ENCODE data around the gene CLCN6.

The CLCN6 gene

DNA sequence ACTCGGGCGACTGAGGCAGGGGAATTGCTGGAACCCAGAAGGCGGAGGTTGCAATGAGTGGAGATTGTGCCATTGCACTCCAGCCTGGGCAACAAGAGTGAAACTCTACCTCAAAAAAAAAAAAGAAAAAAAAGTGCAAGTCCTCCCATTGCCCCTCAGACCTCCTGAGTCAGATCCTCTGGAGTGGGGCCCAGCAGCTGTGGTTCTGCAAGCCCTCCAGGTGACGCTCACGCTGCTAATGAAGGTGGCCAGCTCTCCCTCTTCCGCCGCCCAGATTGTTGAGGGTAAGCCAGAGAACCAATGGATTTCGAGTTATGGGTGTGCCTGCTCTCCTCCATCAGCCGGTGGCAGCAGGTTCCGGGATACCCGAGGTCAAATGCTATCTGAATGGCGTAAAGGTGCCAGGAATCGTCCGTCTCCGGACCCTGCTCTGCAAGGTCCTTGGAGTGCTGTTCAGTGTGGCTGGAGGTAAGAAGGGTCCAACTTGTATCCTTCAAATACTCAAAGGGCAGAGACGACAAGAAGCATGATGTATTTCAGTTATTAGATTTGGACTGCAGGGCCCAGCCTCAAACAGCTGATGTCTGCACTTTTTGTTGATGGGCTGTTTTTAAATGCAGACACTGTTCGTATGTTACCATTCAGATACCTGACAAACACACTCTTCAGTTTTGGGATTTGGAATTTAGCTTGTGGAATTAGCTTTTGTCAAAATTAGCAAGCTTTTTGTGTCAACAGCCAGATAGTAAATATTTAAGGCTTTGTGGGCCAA is 17.6 kb downstream of the CLCN6 start:
- CTCF ChIA-PET, result no interaction called here
- no peak for DNase-seq (ENCODE audit: extremely low spot score)
- TF ChIP-seq FOXK2 (IDR thresholded peaks at IDR 0.05), result no peak
- TF ChIP-seq HDGF (IDR thresholded peaks at IDR 0.05; ENCODE audit: borderline replicate concordance), result no peak
- TF ChIP-seq SP1 (IDR thresholded peaks at IDR 0.05), result no peak
- TF ChIP-seq ARNT (IDR thresholded peaks at IDR 0.05), result no peak
- no peak for TF ChIP-seq ZNF384 (IDR thresholded peaks at IDR 0.05)
- no peak for TF ChIP-seq L3MBTL2 (conservative IDR thresholded peaks at IDR 0.05)
- no peak for TF ChIP-seq BHLHE40 (IDR thresholded peaks at IDR 0.05; ENCODE audit: borderline replicate concordance)
- no peak for TF ChIP-seq NFRKB (IDR thresholded peaks at IDR 0.05)
- no peak for TF ChIP-seq ELF4 (IDR thresholded peaks at IDR 0.05)
- TF ChIP-seq CTBP1 (IDR thresholded peaks at IDR 0.05; ENCODE audit: borderline replicate concordance), result no peak
- TF ChIP-seq TARDBP (IDR thresholded peaks at IDR 0.05), result no peak
- no peak for TF ChIP-seq FOXM1 (IDR thresholded peaks at IDR 0.05; ENCODE audit: borderline replicate concordance)
- TF ChIP-seq LEF1 (IDR thresholded peaks at IDR 0.05; ENCODE audit: borderline replicate concordance), result no peak
- TF ChIP-seq, protein P1, sequence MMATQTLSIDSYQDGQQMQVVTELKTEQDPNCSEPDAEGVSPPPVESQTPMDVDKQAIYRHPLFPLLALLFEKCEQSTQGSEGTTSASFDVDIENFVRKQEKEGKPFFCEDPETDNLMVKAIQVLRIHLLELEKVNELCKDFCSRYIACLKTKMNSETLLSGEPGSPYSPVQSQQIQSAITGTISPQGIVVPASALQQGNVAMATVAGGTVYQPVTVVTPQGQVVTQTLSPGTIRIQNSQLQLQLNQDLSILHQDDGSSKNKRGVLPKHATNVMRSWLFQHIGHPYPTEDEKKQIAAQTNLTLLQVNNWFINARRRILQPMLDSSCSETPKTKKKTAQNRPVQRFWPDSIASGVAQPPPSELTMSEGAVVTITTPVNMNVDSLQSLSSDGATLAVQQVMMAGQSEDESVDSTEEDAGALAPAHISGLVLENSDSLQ (IDR thresholded peaks at IDR 0.05), result no peak
- no peak for TF ChIP-seq SUZ12 (IDR thresholded peaks at IDR 0.05)
- no peak for TF ChIP-seq FOXA1 (IDR thresholded peaks at IDR 0.05)
- POLR2A ChIA-PET, result interaction anchor here (0.6 kb wide), 1 partner anchor 103 kb away, joined by 3 read pairs; the partner anchor contains the start of gene KIAA2013

DNA sequence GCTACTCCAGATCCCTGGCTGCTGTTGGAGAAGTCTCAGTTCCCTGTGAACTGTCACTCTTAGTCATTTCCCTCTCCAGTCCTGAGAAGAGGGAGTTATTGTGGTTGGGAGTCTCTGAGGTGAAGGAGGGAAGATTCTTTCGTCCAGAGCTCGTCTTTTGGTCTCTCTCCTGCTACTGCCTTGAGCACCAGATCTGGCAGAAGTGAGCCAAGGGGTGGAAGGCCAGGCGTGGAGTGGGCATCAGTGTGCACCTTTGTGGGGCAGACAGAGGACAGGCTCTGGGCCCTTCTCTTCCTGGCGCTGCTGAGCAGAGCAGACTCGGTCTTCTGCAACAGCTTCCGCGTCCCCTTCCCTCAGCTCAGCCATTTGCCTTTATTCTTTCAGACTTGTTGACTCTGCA is 19.1 kb downstream of the CLCN6 start:
- ChIA-PET POLR2A (no interaction called here), CTCF (no interaction called here)
- no peak for TF ChIP-seq ZNF384 (IDR thresholded peaks at IDR 0.05)
- no peak for TF ChIP-seq L3MBTL2 (conservative IDR thresholded peaks at IDR 0.05)
- TF ChIP-seq LEF1 (IDR thresholded peaks at IDR 0.05; ENCODE audit: borderline replicate concordance), result no peak
- TF ChIP-seq TARDBP (IDR thresholded peaks at IDR 0.05), result no peak
- TF ChIP-seq HDGF (IDR thresholded peaks at IDR 0.05; ENCODE audit: borderline replicate concordance), result no peak
- no peak for TF ChIP-seq NFRKB (IDR thresholded peaks at IDR 0.05)
- TF ChIP-seq SUZ12 (IDR thresholded peaks at IDR 0.05), result no peak
- no peak for TF ChIP-seq CTBP1 (IDR thresholded peaks at IDR 0.05; ENCODE audit: borderline replicate concordance)
- no peak for TF ChIP-seq ARNT (IDR thresholded peaks at IDR 0.05)
- TF ChIP-seq FOXA1 (IDR thresholded peaks at IDR 0.05), result no peak
- TF ChIP-seq FOXM1 (IDR thresholded peaks at IDR 0.05; ENCODE audit: borderline replicate concordance), result no peak
- TF ChIP-seq SP1 (IDR thresholded peaks at IDR 0.05), result no peak
- DNase-seq (ENCODE audit: extremely low spot score), result no peak

DNA sequence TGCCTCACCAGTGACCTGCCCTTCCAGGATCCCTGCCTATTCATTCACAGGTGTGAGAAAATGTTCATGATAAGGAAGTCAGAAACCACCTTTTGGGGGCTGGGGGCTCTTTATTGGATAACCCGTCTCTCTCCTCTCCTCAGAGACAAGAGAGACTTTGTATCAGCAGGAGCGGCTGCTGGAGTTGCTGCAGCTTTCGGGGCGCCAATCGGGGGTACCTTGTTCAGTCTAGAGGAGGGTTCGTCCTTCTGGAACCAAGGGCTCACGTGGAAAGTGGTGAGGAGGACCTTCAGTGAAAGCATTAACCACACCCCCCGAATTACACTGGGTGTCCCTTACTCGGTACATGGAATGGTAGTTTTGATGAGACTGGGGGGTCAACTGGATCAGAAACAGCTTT is 21.0 kb downstream of the CLCN6 start:
- DNase-seq (ENCODE audit: extremely low spot score), result no peak
- ChIA-PET POLR2A (no interaction called here), CTCF (no interaction called here)
- TF ChIP-seq CTBP1 (IDR thresholded peaks at IDR 0.05; ENCODE audit: borderline replicate concordance) (no peak), SUZ12 (IDR thresholded peaks at IDR 0.05) (no peak), ZNF384 (IDR thresholded peaks at IDR 0.05) (no peak), L3MBTL2 (conservative IDR thresholded peaks at IDR 0.05) (no peak), LEF1 (IDR thresholded peaks at IDR 0.05; ENCODE audit: borderline replicate concordance) (no peak), ARNT (IDR thresholded peaks at IDR 0.05) (no peak), FOXK2 (IDR thresholded peaks at IDR 0.05) (no peak), FOXA1 (IDR thresholded peaks at IDR 0.05) (no peak), SP1 (IDR thresholded peaks at IDR 0.05) (no peak), FOXM1 (IDR thresholded peaks at IDR 0.05; ENCODE audit: borderline replicate concordance) (no peak), ELF4 (IDR thresholded peaks at IDR 0.05) (no peak), HDGF (IDR thresholded peaks at IDR 0.05; ENCODE audit: borderline replicate concordance) (no peak), BHLHE40 (IDR thresholded peaks at IDR 0.05; ENCODE audit: borderline replicate concordance) (no peak), NFRKB (IDR thresholded peaks at IDR 0.05) (no peak), TARDBP (IDR thresholded peaks at IDR 0.05) (no peak)
- TF ChIP-seq, protein P1 (IDR thresholded peaks at IDR 0.05), result no peak

DNA sequence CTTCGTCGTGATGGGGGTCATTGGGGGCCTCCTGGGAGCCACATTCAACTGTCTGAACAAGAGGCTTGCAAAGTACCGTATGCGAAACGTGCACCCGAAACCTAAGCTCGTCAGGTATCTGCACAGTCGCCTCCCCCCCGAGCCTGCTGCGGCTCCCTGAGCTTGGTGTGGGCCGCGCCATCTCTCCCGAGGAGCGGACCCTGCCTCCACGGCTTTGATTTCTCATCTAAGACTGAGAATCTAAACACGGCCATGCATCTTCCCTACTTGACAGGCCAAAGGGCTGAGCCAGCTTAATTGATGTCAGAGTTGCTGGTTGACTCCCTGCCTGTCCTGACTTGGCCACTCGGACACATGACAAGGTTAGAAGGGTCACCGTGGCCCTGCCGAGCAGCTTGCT is 22.5 kb downstream of the CLCN6 start:
- POLR2A ChIA-PET, result no interaction called here
- TF ChIP-seq, protein P1 (IDR thresholded peaks at IDR 0.05), result no peak
- no peak for TF ChIP-seq SP1 (IDR thresholded peaks at IDR 0.05)
- TF ChIP-seq LEF1 (IDR thresholded peaks at IDR 0.05; ENCODE audit: borderline replicate concordance), result no peak
- TF ChIP-seq FOXA1 (IDR thresholded peaks at IDR 0.05), result no peak
- no peak for TF ChIP-seq CTBP1 (IDR thresholded peaks at IDR 0.05; ENCODE audit: borderline replicate concordance)
- TF ChIP-seq FOXK2 (IDR thresholded peaks at IDR 0.05), result no peak
- no peak for TF ChIP-seq TARDBP (IDR thresholded peaks at IDR 0.05)
- TF ChIP-seq SUZ12 (IDR thresholded peaks at IDR 0.05), result no peak
- no peak for TF ChIP-seq ZNF384 (IDR thresholded peaks at IDR 0.05)
- DNase-seq (ENCODE audit: extremely low spot score), result no peak
- CTCF ChIA-PET, result no interaction called here

DNA sequence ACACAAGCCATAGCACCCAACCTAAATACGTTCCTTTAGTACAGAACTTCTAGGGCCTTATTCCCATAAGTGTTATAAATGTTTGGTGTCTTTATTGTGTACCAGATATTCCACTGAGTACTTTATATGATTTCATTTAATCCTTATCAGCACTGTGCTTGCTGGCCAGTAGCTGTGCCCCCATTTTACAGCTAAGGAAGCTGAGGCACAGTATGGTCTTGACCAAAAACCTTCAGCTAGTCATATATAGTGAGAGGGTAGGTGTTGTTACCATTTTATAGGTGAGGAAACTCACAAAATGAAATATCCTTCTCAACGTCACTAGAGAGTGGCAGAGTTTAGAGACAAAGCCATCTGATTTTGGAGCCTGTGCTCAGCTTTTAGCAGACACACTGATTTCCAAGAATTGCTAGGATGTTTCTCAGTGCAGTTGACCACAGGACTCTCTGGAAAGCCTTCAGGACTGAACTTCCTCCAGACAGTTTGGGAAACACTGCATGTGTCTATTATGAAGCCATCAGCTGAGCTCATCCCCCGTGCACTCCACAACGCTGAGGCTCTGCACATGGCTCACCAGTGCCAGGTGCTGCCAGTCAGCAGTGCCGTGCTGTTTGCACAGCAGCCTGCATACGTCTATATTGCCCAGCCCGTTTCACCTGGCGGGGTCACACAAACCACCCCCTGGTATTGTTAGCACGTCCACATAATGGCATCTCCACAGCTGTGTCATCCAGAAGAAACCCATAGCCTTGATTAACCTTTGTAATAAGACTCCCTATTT is 26.1 kb downstream of the CLCN6 start:
- TF ChIP-seq ELF4 (IDR thresholded peaks at IDR 0.05) (no peak), TARDBP (IDR thresholded peaks at IDR 0.05) (no peak), ARNT (IDR thresholded peaks at IDR 0.05) (no peak)
- ChIA-PET CTCF (no interaction called here), POLR2A (interaction anchor here (1.1 to 1.2 kb wide), 2 partner anchors 25 to 77 kb away, joined by 3 to 6 read pairs; no protein-coding TSS in a partner anchor)
- DNase-seq (ENCODE audit: extremely low spot score), result no peak

Data from HEK293T (cell line).